ENCODE results near the gene FAM222A. TPM values are rescaled to one million over a fixed set of nuclear protein-coding genes. Genes with fewer than 3 reads are reported as not detected.

Gene FAM222A
- total RNA-seq, 1 donor: 0.54 TPM

- TF ChIP-seq CTCF (IDR thresholded peaks at IDR 0.05; ENCODE audit: insufficient read depth, low read length): no peak
- H3K4me3 ChIP-seq (ENCODE audit: low read depth, low read length): no peak overlapping the region
Observed at GRCh38 chr12:109752117-109753053, 38.8 kb downstream of the FAM222A start.

DNA sequence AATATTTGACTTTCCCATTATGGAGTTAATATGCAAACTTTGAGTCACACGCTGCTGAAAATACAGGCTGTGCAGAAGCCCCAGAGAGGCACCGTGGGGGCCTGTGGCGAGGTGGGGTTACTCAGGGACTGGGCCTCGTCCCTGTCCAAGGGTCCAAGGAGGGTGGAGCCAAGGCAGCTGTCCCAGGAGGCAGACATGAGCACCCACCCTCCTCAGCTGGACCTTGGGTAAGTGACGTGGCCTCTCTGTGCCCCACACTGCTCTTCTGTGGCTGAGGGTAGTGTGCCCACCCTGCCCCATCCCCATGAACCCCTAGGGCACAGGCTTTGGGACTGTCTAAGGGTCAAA is 39.4 kb downstream of the FAM222A start:
- TF ChIP-seq CTCF (IDR thresholded peaks at IDR 0.05; ENCODE audit: insufficient read depth, low read length): no peak
- no peak for DNase-seq (ENCODE audit: low read depth)
- H3K4me3 ChIP-seq (ENCODE audit: low read depth, low read length): no peak overlapping the region

More at GRCh38 chr12:109752117-109753053, 38.8 kb downstream of the FAM222A start:
- DNase-seq (ENCODE audit: low read depth): no peak

DNA sequence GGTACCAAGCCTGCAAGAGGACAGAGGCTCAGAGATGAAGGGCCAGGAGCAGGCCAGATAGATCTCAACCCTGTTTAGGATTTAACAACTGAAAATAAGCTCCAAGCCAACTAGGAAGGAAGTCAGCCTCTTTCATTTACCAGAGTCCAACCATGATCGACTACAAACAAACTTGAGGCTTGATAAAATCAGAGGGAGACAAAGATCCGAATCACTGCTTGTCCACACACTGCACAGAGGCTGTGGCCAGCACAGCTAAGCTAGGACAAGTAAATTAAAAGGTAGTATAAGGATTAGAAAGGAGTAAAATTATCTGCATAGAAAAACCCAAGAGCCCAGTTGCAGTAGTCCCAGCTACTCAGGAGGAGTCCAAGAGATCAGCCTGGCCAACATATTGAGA is 40.3 kb downstream of the FAM222A start:
- DNase-seq (ENCODE audit: low read depth): no peak
- TF ChIP-seq CTCF (IDR thresholded peaks at IDR 0.05; ENCODE audit: insufficient read depth, low read length): no peak
- H3K4me3 ChIP-seq (ENCODE audit: low read depth, low read length): no peak overlapping the region

DNA sequence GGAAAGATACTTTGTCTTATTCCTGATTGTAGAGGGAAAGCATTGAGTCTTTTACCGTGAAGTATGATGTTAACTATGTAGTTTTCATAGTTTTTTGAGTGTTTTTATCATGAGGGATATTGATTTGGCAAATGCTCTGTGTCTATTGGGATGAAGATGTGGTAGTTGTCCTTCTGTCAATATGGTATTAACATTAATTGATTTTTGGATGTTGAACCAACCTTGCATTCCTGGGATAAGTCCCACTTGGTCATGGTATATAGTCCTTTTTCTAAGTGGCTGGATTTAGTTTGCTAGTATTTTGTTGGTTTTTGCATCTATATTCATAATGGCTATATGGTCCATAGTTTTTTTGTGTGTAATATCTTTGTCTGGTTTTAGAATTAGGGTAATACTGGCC is 42.8 kb downstream of the FAM222A start:
- no peak for TF ChIP-seq CTCF (IDR thresholded peaks at IDR 0.05; ENCODE audit: insufficient read depth, low read length)
- DNase-seq (ENCODE audit: low read depth): no peak
- no peak overlapping the region for H3K4me3 ChIP-seq (ENCODE audit: low read depth, low read length)

DNA sequence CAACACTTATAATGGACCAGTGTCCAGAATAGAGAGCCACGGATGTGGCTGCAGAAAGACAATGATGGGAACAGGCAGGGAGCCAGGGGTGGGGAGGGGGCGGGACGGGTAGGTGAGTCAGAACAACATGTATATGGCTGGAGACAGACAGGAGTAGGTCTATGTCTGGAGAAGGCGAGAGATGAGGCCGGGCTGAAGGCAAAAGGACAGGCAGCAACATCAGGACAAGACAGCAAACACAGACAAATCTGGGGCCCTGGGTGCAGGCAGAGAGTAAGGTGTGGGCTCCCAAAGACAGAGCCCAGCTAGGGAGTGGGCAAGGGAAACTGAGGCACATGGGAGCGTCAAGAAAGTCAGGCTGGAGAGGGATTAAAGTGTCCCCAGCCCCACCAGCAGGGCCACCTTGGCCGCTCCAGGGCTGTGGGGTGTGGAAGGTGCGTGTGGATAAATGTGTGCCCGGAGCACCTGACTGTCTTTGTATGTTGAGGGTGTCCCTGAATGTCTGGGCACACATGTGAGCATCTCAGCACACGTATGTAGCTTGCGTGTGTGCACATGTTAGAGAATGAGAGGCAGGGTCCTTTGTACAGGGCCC is 44.1 kb downstream of the FAM222A start:
- DNase-seq (ENCODE audit: low read depth): no peak
- no peak for TF ChIP-seq CTCF (IDR thresholded peaks at IDR 0.05; ENCODE audit: insufficient read depth, low read length)
- no peak overlapping the region for H3K4me3 ChIP-seq (ENCODE audit: low read depth, low read length)

DNA sequence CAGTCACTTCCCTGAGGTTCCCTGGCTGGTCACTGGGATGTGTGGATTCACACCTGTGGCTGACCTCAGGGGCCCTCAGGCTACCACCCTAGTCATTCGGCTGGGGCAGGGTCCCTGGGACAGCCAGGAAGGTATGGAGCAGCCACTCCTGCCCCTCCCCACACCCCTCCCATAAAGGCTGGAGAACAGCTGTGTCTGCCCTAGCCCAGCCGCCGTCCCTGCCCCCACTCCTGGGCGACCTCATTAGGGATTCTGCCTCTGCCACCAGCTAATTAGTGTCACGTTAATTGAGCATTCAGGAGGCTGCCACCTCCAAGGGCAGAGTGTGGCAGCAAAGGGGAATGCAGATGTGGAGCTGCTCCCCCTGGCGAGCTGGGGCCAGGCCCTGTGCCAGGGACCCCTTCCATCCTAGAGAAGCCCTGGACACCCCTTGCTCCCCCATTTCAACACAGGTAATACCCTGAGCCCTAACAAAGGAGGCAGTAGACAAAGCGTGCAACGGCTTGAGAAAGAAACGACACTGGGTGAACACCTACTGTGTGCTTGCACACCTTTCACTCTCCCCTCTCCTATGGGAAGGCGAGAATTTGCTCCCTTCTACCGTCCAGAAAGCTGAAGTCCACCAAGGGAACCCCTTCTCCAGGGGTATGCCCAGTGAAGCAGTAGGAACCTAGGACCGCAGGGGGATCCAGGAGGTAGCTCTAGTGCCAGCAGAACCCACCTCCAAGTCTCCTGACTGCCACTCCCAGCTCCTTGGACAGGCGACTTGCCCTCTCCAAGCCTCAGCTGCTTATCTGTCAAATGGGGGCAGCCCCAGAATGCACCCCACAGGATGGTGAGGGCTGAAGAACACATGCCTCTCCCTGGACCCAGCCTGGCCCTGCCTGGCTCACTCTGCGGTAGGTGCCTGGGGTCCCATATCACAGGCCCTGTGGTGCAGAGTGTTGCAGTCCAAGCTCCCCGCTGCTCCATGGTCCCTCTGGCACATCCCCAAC is 45.1 kb downstream of the FAM222A start:
- no peak for TF ChIP-seq CTCF (IDR thresholded peaks at IDR 0.05; ENCODE audit: insufficient read depth, low read length)
- H3K4me3 ChIP-seq (ENCODE audit: low read depth, low read length): no peak overlapping the region
- DNase-seq (ENCODE audit: low read depth): no peak

All from fibroblast of the aortic adventitia (primary cell).